Body of pancreas (tissue), 4 donors: ENCODE measurements around the gene ADGRB2. TPM values are rescaled to one million over a fixed set of nuclear protein-coding genes. Genes with fewer than 3 reads are reported as not detected.

Experiments
- ATAC-seq: fragments of 150-250 bp; one replicate; pipeline ENCODE4 v1.9.1; 2016
- DNase-seq, 4 donors: peaks; one replicate each; pipeline ENCODE4 v3.0.0-alpha.2; 2019
- H3K27ac ChIP-seq, 4 donors: fragments of 200-600 bp; sonication (generic); 1 replicate in 3 of 4; 2 replicates in 1 of 4; pipeline versions ENCODE4 v1.5.1 to v1.6.1; 2016 to 2019; ENCODE audit warnings: mild to moderate bottlenecking in 1 of 4, mixed read lengths in 1 of 4, moderate library complexity in 1 of 4
- H3K27me3 ChIP-seq, 2 donors: fragments of 200-600 bp; sonication (generic); one replicate each; pipeline ENCODE4 v1.6.0; 2016; ENCODE audit warnings: mild to moderate bottlenecking in 1 of 2
- H3K36me3 ChIP-seq, 2 donors: fragments of 200-600 bp; sonication (generic); replicated peaks in 1 of 2; 2 replicates each; pipeline ENCODE4 v1.5.1; 2016; ENCODE audit warnings: low read depth in 2 of 2; ENCODE audit not compliant: insufficient read depth in 1 of 2
- H3K4me1 ChIP-seq: fragments of 200-600 bp; sonication (generic); one replicate; pipeline ENCODE4 v1.6.0; 2016
- H3K4me3 ChIP-seq, 2 donors: fragments of 200-600 bp; sonication (generic); 1 replicate in 1 of 2; 2 replicates in 1 of 2; pipeline ENCODE4 v1.5.1; 2016 to 2019
- H3K9me3 ChIP-seq, 3 donors: fragments of 200-600 bp; sonication (generic); 1 replicate in 2 of 3; 2 replicates in 1 of 3; pipeline ENCODE4 v1.5.1; 2016
- POLR2A ChIP-seq, 3 donors: fragments of 450-650 bp; IDR thresholded peaks; one replicate each; pipeline ENCODE4 v1.6.1; 2016; ENCODE audit warnings: antibody characterized with exemption in 3 of 3, mild to moderate bottlenecking in 2 of 3
- WGBS, 2 donors: methylation state at CpG; one replicate each; pipeline ENCODE4 v1.1.5; 2017; 5-methylcytosine and 5-hydroxymethylcytosine counted together
- intact Hi-C: fragments of 100-400 bp; cut with DNase I; formaldehyde crosslinking; loops from one replicate; pipeline ENCODE4 v1.15.1; 2023
- total RNA-seq, 2 donors: library from RNA; depleted of rRNA; stranded (reverse); fragments of >200 nt; gene quantifications; one replicate each; pipeline ENCODE4 v1.1.0, GENCODE V29; 2016
- TF ChIP-seq, protein P1 (sequence below), 7 experiments: fragments of 450-650 bp in 4 of 7; fragments of 200-600 bp in 3 of 7; sonication (generic) in 3 of 7; IDR thresholded peaks; one replicate each; pipeline ENCODE4 v1.5.1; 2016 to 2019; ENCODE audit warnings: antibody characterized with exemption in 7 of 7

ADGRB2 gene
- total RNA-seq, 2 donors from 2014 or later: 0.26 to 3.0 TPM

DNA sequence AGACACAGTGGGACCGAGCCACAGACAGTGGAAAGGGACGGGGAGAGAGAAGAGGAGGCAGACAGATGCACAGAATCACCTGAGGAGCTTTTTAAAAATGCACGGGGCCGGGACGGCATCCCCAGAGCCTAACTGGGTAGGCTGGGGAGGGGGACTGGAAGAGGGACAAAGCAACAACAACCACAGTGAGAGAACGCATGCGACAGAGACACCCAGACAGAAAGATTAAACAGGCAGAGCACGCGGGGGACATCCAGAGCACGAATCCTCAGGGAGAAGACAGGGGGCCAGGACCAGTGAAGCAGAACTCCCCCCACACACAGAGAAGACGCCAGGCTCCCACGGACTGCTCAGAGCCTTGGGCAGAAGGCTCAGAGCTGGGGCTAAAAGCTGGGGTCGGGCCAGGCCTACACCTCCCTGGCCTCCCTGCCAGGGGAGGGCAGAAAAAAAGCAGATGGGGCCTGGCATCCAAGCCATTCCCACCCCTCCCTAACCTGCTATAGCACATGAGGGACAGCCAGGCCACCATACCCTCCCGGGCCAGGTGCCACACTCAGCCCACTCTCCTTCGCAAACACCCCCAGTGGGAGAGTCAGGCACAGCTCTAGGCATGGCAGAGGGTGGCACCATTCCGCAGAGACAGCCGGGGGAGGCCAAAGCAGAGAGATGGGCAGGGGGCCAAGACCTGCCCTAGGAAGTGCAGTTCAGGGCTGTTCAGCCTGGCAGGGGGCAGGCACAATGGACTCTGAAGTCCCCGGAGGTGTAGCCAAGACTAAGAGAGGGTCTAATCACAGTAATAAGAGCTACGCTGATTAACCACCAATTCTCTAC, 30.5 kb downstream of the ADGRB2 start:
- no peaks in the 10 kb centered on the region for H3K9me3 ChIP-seq
- intact Hi-C loops: no loop called here
- WGBS, 2 donors: 73 to 81% methylated on average over 16 to 18 of the region's 19 CpGs
- H3K4me1 ChIP-seq: no peaks in the 10 kb centered on the region
- ATAC-seq (no peak), DNase-seq (no peak)
- no peaks in the 10 kb centered on the region for H3K27me3 ChIP-seq
- no peaks in the 10 kb centered on the region for H3K36me3 ChIP-seq
- no peak overlapping the region for H3K27ac ChIP-seq
- no peak overlapping the region for H3K4me3 ChIP-seq
- no peak for TF ChIP-seq POLR2A (IDR thresholded peaks at IDR 0.05)
- TF ChIP-seq, protein P1, sequence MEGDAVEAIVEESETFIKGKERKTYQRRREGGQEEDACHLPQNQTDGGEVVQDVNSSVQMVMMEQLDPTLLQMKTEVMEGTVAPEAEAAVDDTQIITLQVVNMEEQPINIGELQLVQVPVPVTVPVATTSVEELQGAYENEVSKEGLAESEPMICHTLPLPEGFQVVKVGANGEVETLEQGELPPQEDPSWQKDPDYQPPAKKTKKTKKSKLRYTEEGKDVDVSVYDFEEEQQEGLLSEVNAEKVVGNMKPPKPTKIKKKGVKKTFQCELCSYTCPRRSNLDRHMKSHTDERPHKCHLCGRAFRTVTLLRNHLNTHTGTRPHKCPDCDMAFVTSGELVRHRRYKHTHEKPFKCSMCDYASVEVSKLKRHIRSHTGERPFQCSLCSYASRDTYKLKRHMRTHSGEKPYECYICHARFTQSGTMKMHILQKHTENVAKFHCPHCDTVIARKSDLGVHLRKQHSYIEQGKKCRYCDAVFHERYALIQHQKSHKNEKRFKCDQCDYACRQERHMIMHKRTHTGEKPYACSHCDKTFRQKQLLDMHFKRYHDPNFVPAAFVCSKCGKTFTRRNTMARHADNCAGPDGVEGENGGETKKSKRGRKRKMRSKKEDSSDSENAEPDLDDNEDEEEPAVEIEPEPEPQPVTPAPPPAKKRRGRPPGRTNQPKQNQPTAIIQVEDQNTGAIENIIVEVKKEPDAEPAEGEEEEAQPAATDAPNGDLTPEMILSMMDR (IDR thresholded peaks at IDR 0.05): no peak

DNA sequence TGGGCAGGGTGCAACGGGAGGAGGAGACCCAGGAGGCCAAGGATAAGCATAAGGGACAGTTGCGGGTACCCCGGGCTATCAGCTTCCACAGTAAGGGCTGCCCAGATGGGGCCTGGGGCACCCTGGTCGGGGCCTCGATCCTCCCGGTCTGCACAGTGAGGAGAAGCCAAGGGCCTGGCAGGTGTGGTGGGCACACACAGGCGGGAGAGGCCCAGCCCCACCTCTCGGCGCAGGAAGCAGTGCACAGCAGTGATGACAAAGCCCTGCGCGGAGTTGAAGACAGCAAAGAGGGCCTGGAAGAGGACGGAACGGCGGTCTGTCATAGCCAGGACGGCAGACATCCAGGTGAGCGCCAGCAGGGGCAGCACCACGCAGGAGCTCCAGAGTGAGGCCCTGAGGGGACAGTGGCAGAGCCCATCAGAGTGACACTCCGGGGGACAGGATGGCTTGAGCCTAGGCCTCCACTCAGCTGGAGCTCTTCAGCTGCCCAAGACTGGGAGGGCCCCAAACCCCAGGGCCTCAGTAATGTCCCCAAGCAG, 31.3 kb downstream of the ADGRB2 start:
- Histone ChIP-seq H3K9me3 (no peaks in the 10 kb centered on the region), H3K4me1 (no peaks in the 10 kb centered on the region), H3K27ac (no peak overlapping the region), H3K4me3 (no peak overlapping the region), H3K27me3 (no peaks in the 10 kb centered on the region), H3K36me3 (no peaks in the 10 kb centered on the region)
- 82 to 86% methylated on average over 13 to 18 of the region's 18 CpGs for WGBS, 2 donors
- ATAC-seq (no peak), DNase-seq (no peak)
- TF ChIP-seq, protein P1 (IDR thresholded peaks at IDR 0.05): no peak
- TF ChIP-seq POLR2A (IDR thresholded peaks at IDR 0.05): no peak
- intact Hi-C loops: no loop called here

DNA sequence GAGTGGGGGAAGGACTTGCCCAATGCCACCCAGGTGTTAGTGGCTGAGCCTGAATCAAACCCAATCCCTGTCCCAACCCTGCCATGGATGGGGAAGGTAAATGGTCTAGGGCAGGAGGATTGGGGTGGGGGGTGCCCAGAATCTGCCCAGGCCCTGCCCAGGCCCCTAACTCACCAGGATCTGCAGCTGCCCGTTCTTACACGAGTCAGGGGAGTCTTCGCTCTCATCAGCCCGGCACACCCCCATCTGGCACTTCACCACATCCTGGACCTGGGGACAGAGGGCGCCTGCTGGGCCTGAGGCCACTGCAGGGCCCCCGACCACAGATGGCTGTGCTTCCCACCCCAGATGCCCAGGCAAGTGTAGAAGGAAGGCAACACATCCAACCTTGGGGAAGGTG, 31.8 kb downstream of the ADGRB2 start:
- ATAC-seq: no peak
- Histone ChIP-seq H3K4me3 (no peak overlapping the region), H3K27me3 (no peaks in the 10 kb centered on the region), H3K9me3 (no peaks in the 10 kb centered on the region), H3K4me1 (no peaks in the 10 kb centered on the region), H3K36me3 (no peaks in the 10 kb centered on the region), H3K27ac (no peak overlapping the region)
- intact Hi-C loops: no loop called here
- WGBS, 2 donors: 60 to 68% methylated on average over 2 to 3 of the region's 6 CpGs
- no peak for DNase-seq
- TF ChIP-seq, protein P1 (IDR thresholded peaks at IDR 0.05): no peak
- no peak for TF ChIP-seq POLR2A (IDR thresholded peaks at IDR 0.05)

DNA sequence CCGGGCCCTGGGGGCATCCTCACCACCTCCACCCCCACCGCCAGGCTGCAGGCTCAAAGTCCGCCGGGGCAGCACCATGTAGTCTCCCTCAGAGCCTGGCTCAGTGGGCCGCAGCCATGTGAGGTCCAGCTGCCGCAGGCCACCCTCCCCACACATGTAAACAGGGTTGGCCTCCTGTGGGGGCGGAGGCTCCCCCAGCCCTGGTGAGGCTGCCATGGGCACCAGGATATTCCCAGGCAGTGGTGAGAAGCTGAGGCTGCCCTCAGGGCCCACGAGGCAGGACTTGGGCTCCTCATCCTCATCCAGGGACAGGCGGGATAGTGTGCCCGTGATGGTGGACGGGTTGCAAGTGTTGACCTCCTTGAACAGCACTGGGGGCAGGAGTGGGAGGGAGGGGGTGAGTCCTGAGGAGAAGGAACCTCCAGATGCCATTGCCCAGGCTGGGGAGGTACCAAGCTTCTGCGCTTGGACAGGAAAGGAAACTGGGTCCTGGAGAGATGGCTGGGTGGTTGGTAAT, 33.0 kb downstream of the ADGRB2 start:
- TF ChIP-seq POLR2A (IDR thresholded peaks at IDR 0.05): no peak
- TF ChIP-seq, protein P1 (IDR thresholded peaks at IDR 0.05): no peak
- H3K27me3 ChIP-seq: no peaks in the 10 kb centered on the region
- DNase-seq: no peak
- no peaks in the 10 kb centered on the region for H3K9me3 ChIP-seq
- H3K27ac ChIP-seq: no peak overlapping the region
- intact Hi-C loops: no loop called here
- H3K36me3 ChIP-seq: no peaks in the 10 kb centered on the region
- no peak for ATAC-seq
- 86 to 88% methylated on average over 5 to 10 of the region's 12 CpGs for WGBS, 2 donors
- H3K4me3 ChIP-seq: no peak overlapping the region
- no peaks in the 10 kb centered on the region for H3K4me1 ChIP-seq
